CD14-positive monocyte (primary cell): Measurements from ENCODE around the gene PIGC. TPM values are rescaled to one million over a fixed set of nuclear protein-coding genes. Genes with fewer than 3 reads are reported as not detected.

ENCODE experiments used
- DNase-seq, 3 donors: peaks; one replicate each; pipeline ENCODE4 v3.0.0-alpha.2; 2011 to 2022
- H2AFZ ChIP-seq: 2 replicates; pipeline ENCODE4 v1.6.0; 2012; ENCODE audit warnings: mild to moderate bottlenecking, low read depth, low read length, inconsistent platforms; ENCODE audit not compliant: insufficient read depth, poor library complexity, severe bottlenecking
- H3K27ac ChIP-seq, 2 donors: 1 replicate in 1 of 2; 2 replicates in 1 of 2; pipeline ENCODE4 v1.5.1; 2012 to 2013; ENCODE audit warnings: low read length in 2 of 2, control low read depth in 1 of 2, inconsistent platforms in 1 of 2, low read depth in 1 of 2, mild to moderate bottlenecking in 1 of 2
- H3K27me3 ChIP-seq, 2 donors: one replicate each; pipeline versions ENCODE4 v1.6.0 to v1.6.1; 2011 to 2013; ENCODE audit warnings: low read length in 2 of 2; ENCODE audit not compliant: control insufficient read depth in 2 of 2, insufficient read depth in 2 of 2
- H3K36me3 ChIP-seq, 2 donors: replicated peaks in 1 of 2; 1 replicate in 1 of 2; 2 replicates in 1 of 2; pipeline versions ENCODE4 v1.5.1 to v1.6.1; 2012 to 2013; ENCODE audit warnings: low read length in 2 of 2, control low read depth in 1 of 2, inconsistent platforms in 1 of 2, mild to moderate bottlenecking in 1 of 2; ENCODE audit not compliant: insufficient read depth in 2 of 2, control insufficient read depth in 1 of 2
- H3K4me1 ChIP-seq, 2 donors: 1 replicate in 1 of 2; 2 replicates in 1 of 2; pipeline versions ENCODE4 v1.5.1 to v1.6.1; 2012 to 2013; ENCODE audit warnings: low read length in 2 of 2, control low read depth in 1 of 2, inconsistent platforms in 1 of 2, mild to moderate bottlenecking in 1 of 2, moderate library complexity in 1 of 2; ENCODE audit not compliant: insufficient read depth in 2 of 2, control insufficient read depth in 1 of 2
- H3K4me2 ChIP-seq: replicated peaks from 2 replicates; pipeline ENCODE3; 2012; ENCODE audit warnings: low read length, moderate library complexity, mild to moderate bottlenecking; ENCODE audit not compliant: poor library complexity, severe bottlenecking; ENCODE audit errors: extremely low read depth
- H3K4me3 ChIP-seq, 3 experiments: fragments of 200-600 bp in 1 of 3; sonication (generic) in 1 of 3; replicated peaks in 1 of 3; 1 replicate in 2 of 3; 2 replicates in 1 of 3; pipeline ENCODE4 v1.5.1; 2011 to 2013; ENCODE audit warnings: low read length in 3 of 3, mild to moderate bottlenecking in 3 of 3, control low read depth in 2 of 3, low read depth in 2 of 3, inconsistent platforms in 1 of 3, moderate library complexity in 1 of 3
- H3K79me2 ChIP-seq: 2 replicates; pipeline ENCODE4 v1.6.0; 2012; ENCODE audit warnings: mild to moderate bottlenecking, control low read depth, inconsistent platforms, low read length, moderate library complexity; ENCODE audit not compliant: insufficient read depth
- H3K9ac ChIP-seq: 2 replicates; pipeline ENCODE4 v1.6.0; 2017; ENCODE audit warnings: low read length, mild to moderate bottlenecking; ENCODE audit not compliant: insufficient read depth, poor library complexity, severe bottlenecking
- H3K9me3 ChIP-seq, 2 donors: replicated peaks in 1 of 2; 1 replicate in 1 of 2; 2 replicates in 1 of 2; pipeline versions ENCODE4 v1.5.1 to v1.6.1; 2012 to 2013; ENCODE audit warnings: low read length in 2 of 2, control low read depth in 1 of 2; ENCODE audit not compliant: control insufficient read depth in 1 of 2, insufficient read depth in 1 of 2
- H4K20me1 ChIP-seq: 2 replicates; pipeline ENCODE4 v1.6.0; 2012; ENCODE audit warnings: mild to moderate bottlenecking, low read length, control low read depth, moderate library complexity; ENCODE audit not compliant: insufficient read depth
- H3K27ac Mint-ChIP-seq, 7 donors: one replicate each; pipeline ENCODE4 v1.8.0; 2020; ENCODE audit warnings: mild to moderate bottlenecking in 7 of 7, mixed read lengths in 7 of 7, moderate library complexity in 6 of 7, inconsistent platforms in 2 of 7
- H3K27me3 Mint-ChIP-seq, 3 donors: one replicate each; pipeline ENCODE4 v1.8.0; 2021 to 2022; ENCODE audit warnings: low read depth in 3 of 3, mild to moderate bottlenecking in 3 of 3, mixed read lengths in 3 of 3, moderate library complexity in 3 of 3, inconsistent platforms in 1 of 3
- H3K36me3 Mint-ChIP-seq, 2 donors: one replicate each; pipeline ENCODE4 v1.8.0; 2020; ENCODE audit warnings: mixed read lengths in 2 of 2, inconsistent platforms in 1 of 2, mild to moderate bottlenecking in 1 of 2
- H3K4me1 Mint-ChIP-seq: one replicate; pipeline ENCODE4 v1.8.0; 2020; ENCODE audit warnings: mild to moderate bottlenecking, mixed read lengths
- H3K4me3 Mint-ChIP-seq, 2 donors: one replicate each; pipeline ENCODE4 v1.8.0; 2020; ENCODE audit warnings: mild to moderate bottlenecking in 2 of 2, mixed read lengths in 2 of 2, moderate library complexity in 1 of 2
- H3K9me3 Mint-ChIP-seq, 7 donors: one replicate each; pipeline ENCODE4 v1.8.0; 2020 to 2022; ENCODE audit warnings: mixed read lengths in 7 of 7, mild to moderate bottlenecking in 6 of 7, moderate library complexity in 6 of 7, inconsistent platforms in 2 of 7
- WGBS: methylation state at CpG from one replicate; pipeline ENCODE4 v1.1.5; 2013; ENCODE audit warnings: missing lambda C conversion rate; ENCODE audit not compliant: insufficient coverage; 5-methylcytosine and 5-hydroxymethylcytosine counted together
- intact Hi-C, 2 donors: fragments of 100-400 bp; cut with micrococcal nuclease; formaldehyde crosslinking; loops; one replicate each; pipeline versions ENCODE4 v1.15.0 to v1.15.1; 2023
- polyA plus RNA-seq, 3 donors: library from polyadenylated mRNA; depleted of rRNA in 1 of 3; unstranded in 2 of 3; stranded (reverse) in 1 of 3; fragments of 300-500 nt in 2 of 3; fragments of >200 nt in 1 of 3; fragmentation: Illumina TruSeq in 2 of 3; gene quantifications; 1 replicate in 2 of 3; 2 replicates in 1 of 3; pipeline ENCODE4 v1.2.3, GENCODE V29; 2012 to 2021
- TF ChIP-seq, protein P1 (sequence below): fragments of 200-600 bp; IDR thresholded peaks from one replicate; pipeline ENCODE4 v1.8.0; 2022; ENCODE audit warnings: antibody characterized with exemption, mild to moderate bottlenecking

Gene PIGC
- polyA plus RNA-seq, 3 donors = 11.5 to 61.5 (median 51.1) TPM

DNA sequence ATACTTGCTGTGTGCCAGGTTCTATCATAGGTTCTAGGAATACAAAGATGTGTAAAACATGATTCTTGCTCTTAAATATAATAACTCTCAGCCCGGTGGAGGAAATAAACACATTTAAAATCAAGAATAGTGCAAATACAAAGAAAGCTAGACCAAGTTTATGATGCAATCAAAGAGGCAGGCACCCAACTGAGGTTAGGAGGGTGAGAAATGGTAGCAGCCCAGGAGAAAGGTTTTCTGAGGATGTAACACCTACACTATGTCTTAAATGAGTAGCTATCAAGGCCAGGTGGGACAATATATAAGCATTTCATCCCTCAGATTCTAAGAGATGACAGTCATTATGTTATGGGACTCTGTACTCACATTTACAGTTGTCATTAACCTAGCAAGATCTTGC is 9.7 kb upstream of the PIGC start:
- Mint-ChIP-seq H3K27ac (no peak overlapping the region), H3K4me1 (peaks cover 39% of the 10 kb centered on the region), H3K4me3 (no peak overlapping the region), H3K27me3 (peaks cover 0 to 5% (median 2%) of the 10 kb centered on the region in 3 donors), H3K9me3 (no peaks in the 10 kb centered on the region), H3K36me3 (no peaks in the 10 kb centered on the region)
- Histone ChIP-seq H3K9ac (no peak overlapping the region), H3K4me2 (no peak overlapping the region), H3K4me3 (no peak overlapping the region), H3K27ac (no peak overlapping the region), H2AFZ (no peak overlapping the region), H3K79me2 (no peaks in the 10 kb centered on the region), H4K20me1 (no peaks in the 10 kb centered on the region), H3K36me3 (no peaks in the 10 kb centered on the region), H3K9me3 (no peaks in the 10 kb centered on the region), H3K4me1 (peaks cover 20 to 28% of the 10 kb centered on the region in 2 donors), H3K27me3 (no peaks in the 10 kb centered on the region)
- TF ChIP-seq, protein P1, sequence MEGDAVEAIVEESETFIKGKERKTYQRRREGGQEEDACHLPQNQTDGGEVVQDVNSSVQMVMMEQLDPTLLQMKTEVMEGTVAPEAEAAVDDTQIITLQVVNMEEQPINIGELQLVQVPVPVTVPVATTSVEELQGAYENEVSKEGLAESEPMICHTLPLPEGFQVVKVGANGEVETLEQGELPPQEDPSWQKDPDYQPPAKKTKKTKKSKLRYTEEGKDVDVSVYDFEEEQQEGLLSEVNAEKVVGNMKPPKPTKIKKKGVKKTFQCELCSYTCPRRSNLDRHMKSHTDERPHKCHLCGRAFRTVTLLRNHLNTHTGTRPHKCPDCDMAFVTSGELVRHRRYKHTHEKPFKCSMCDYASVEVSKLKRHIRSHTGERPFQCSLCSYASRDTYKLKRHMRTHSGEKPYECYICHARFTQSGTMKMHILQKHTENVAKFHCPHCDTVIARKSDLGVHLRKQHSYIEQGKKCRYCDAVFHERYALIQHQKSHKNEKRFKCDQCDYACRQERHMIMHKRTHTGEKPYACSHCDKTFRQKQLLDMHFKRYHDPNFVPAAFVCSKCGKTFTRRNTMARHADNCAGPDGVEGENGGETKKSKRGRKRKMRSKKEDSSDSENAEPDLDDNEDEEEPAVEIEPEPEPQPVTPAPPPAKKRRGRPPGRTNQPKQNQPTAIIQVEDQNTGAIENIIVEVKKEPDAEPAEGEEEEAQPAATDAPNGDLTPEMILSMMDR = no peak
- intact Hi-C loops = no loop called here
- no CpG with 5 or more reads among the region's 1 CpG for WGBS
- no peak for DNase-seq

GRCh38 chr1:172453153-172453545 is 9.3 kb upstream of the PIGC start:
- H3K9ac ChIP-seq = no peak overlapping the region
- Mint-ChIP-seq H3K27me3 (peaks cover 0 to 5% (median 2%) of the 10 kb centered on the region in 3 donors), H3K27ac (no peak overlapping the region), H3K4me3 (no peak overlapping the region), H3K4me1 (peaks cover 42% of the 10 kb centered on the region), H3K9me3 (no peaks in the 10 kb centered on the region), H3K36me3 (no peaks in the 10 kb centered on the region)
- TF ChIP-seq, protein P1 = no peak
- H3K27ac ChIP-seq = no peak overlapping the region
- no peaks in the 10 kb centered on the region for H3K9me3 ChIP-seq
- WGBS = 92% methylated on average over 2 of the region's 6 CpGs
- H4K20me1 ChIP-seq = no peaks in the 10 kb centered on the region
- no peak overlapping the region for H3K4me2 ChIP-seq
- H2AFZ ChIP-seq = peak overlapping the region; percentile 15
- no peak for DNase-seq
- no peaks in the 10 kb centered on the region for H3K36me3 ChIP-seq
- intact Hi-C loops = no loop called here
- no peak overlapping the region for H3K4me3 ChIP-seq
- no peaks in the 10 kb centered on the region for H3K79me2 ChIP-seq
- no peaks in the 10 kb centered on the region for H3K27me3 ChIP-seq
- H3K4me1 ChIP-seq = peaks cover 21 to 30% of the 10 kb centered on the region in 2 donors
